WTC11 (cell line): ENCODE measurements around the gene CAV1. TPM values are rescaled to one million over a fixed set of nuclear protein-coding genes. Genes with fewer than 3 reads are reported as not detected.

ENCODE experiments used
- ATAC-seq: fragments of 200-7000 bp; cut with Tn5 transposase; 2 replicates; pipeline ENCODE4 v1.10.0; 2021; ENCODE audit warnings: mild to moderate bottlenecking, moderate library complexity
- CTCF ChIA-PET: fragments of 300-600 bp; sonication (Branson Sonifier 250); formaldehyde crosslinking; loops from one replicate; lab custom pipeline; 2021; ENCODE audit warnings: antibody characterized with exemption; lab: Charles Lee
- POLR2A ChIA-PET: fragments of 350-600 bp; sonication (Branson Sonifier 250); formaldehyde crosslinking; loops from one replicate; lab custom pipeline; 2021; ENCODE audit warnings: antibody characterized with exemption; lab: Charles Lee
- DNase-seq: peaks from one replicate; pipeline ENCODE4 v3.0.0; 2021; ENCODE audit warnings: low spot score
- H3K27ac Mint-ChIP-seq: 2 replicates; pipeline ENCODE4 v1.8.0; 2021; ENCODE audit warnings: mixed read lengths
- H3K27me3 Mint-ChIP-seq: 2 replicates; pipeline ENCODE4 v1.8.0; 2021; ENCODE audit warnings: low read depth, mild to moderate bottlenecking, moderate library complexity, mixed read lengths
- H3K36me3 Mint-ChIP-seq: 2 replicates; pipeline ENCODE4 v1.8.0; 2021; ENCODE audit warnings: mixed read lengths
- H3K4me1 Mint-ChIP-seq: 2 replicates; pipeline ENCODE4 v1.8.0; 2022; ENCODE audit warnings: mixed read lengths
- H3K4me3 Mint-ChIP-seq: 2 replicates; pipeline ENCODE4 v1.8.0; 2021; ENCODE audit warnings: mild to moderate bottlenecking, moderate library complexity, mixed read lengths
- H3K9me3 Mint-ChIP-seq: 2 replicates; pipeline ENCODE4 v1.8.0; 2021; ENCODE audit warnings: mixed read lengths
- CREB1 ChIP-seq: sonication (generic); formaldehyde crosslinking; IDR thresholded peaks from 2 replicates; pipeline ENCODE4 v1.8.0; 2023; ENCODE audit warnings: mild to moderate bottlenecking, missing genetic modification reagents
- FOXP1 ChIP-seq: sonication (generic); formaldehyde crosslinking; IDR thresholded peaks from 2 replicates; pipeline ENCODE4 v1.8.0; 2022; ENCODE audit warnings: missing genetic modification reagents, mild to moderate bottlenecking, moderate library complexity, borderline replicate concordance
- GRHL2 ChIP-seq: fragments of 250-450 bp; sonication (Bioruptor Pico); IDR thresholded peaks from 2 replicates; pipeline ENCODE4 v1.8.0; 2022; ENCODE audit warnings: mild to moderate bottlenecking, moderate library complexity; ENCODE audit not compliant: insufficient replicate concordance, severe bottlenecking
- GTF2I ChIP-seq: fragments of 250-450 bp; sonication (Bioruptor Pico); conservative IDR thresholded peaks from 2 replicates; pipeline ENCODE4 v1.4.0; 2021; ENCODE audit warnings: mild to moderate bottlenecking
- MXD4 ChIP-seq: fragments of 250-450 bp; sonication (Bioruptor Pico); IDR thresholded peaks from 2 replicates; pipeline ENCODE4 v1.8.0; 2021; ENCODE audit warnings: mild to moderate bottlenecking, moderate library complexity, borderline replicate concordance
- OVOL2 ChIP-seq: fragments of 250-450 bp; sonication (Bioruptor Pico); IDR thresholded peaks from 2 replicates; pipeline ENCODE4 v1.9.0; 2021; ENCODE audit warnings: mild to moderate bottlenecking, borderline replicate concordance
- SMAD4 ChIP-seq: sonication (generic); formaldehyde crosslinking; IDR thresholded peaks from 2 replicates; pipeline ENCODE4 v1.8.0; 2022; ENCODE audit warnings: mild to moderate bottlenecking, missing genetic modification reagents
- STAT6 ChIP-seq: sonication (generic); formaldehyde crosslinking; conservative IDR thresholded peaks from 2 replicates; pipeline ENCODE4 v1.8.1; 2023; ENCODE audit warnings: mild to moderate bottlenecking, low read depth, missing genetic modification reagents, moderate library complexity
- TP53 ChIP-seq: sonication (generic); formaldehyde crosslinking; IDR thresholded peaks from 2 replicates; pipeline ENCODE4 v1.8.1; 2023; ENCODE audit warnings: mild to moderate bottlenecking, missing genetic modification reagents
- ZMAT4 ChIP-seq: fragments of 250-450 bp; sonication (Bioruptor Pico); IDR thresholded peaks from 2 replicates; pipeline ENCODE4 v1.9.0; 2021; ENCODE audit warnings: mild to moderate bottlenecking
- ZNF121 ChIP-seq: sonication (generic); formaldehyde crosslinking; IDR thresholded peaks from 2 replicates; pipeline ENCODE4 v1.8.0; 2023; ENCODE audit warnings: missing genetic modification reagents
- ZNF219 ChIP-seq: sonication (generic); formaldehyde crosslinking; IDR thresholded peaks from 2 replicates; pipeline ENCODE4 v1.8.0; 2023; ENCODE audit warnings: missing genetic modification reagents, mild to moderate bottlenecking, borderline replicate concordance
- ZNF232 ChIP-seq: sonication (generic); formaldehyde crosslinking; IDR thresholded peaks from 2 replicates; pipeline ENCODE4 v1.8.0; 2022; ENCODE audit warnings: mild to moderate bottlenecking, missing genetic modification reagents
- ZNF263 ChIP-seq: sonication (generic); formaldehyde crosslinking; IDR thresholded peaks from 2 replicates; pipeline ENCODE4 v1.8.1; 2022; ENCODE audit warnings: low read depth, mild to moderate bottlenecking, moderate library complexity, missing genetic modification reagents
- ZNF423 ChIP-seq: fragments of 250-450 bp; sonication (Bioruptor Pico); IDR thresholded peaks from 2 replicates; pipeline ENCODE4 v2.1.2; 2022; ENCODE audit warnings: mild to moderate bottlenecking, moderate library complexity
- ZNF671 ChIP-seq: fragments of 250-450 bp; sonication (Bioruptor Pico); IDR thresholded peaks from 2 replicates; pipeline ENCODE4 v1.8.0; 2021; ENCODE audit warnings: mild to moderate bottlenecking
- total RNA-seq: library from RNA; stranded (reverse); gene quantifications from 3 replicates; pipeline ENCODE4 v1.2.3, GENCODE V29; 2021
- TF ChIP-seq, protein P1 (sequence below): sonication (generic); formaldehyde crosslinking; IDR thresholded peaks from 2 replicates; pipeline ENCODE4 v1.8.0; 2022; ENCODE audit warnings: mild to moderate bottlenecking, missing genetic modification reagents
- TF ChIP-seq, protein P2 (sequence below): sonication (generic); formaldehyde crosslinking; IDR thresholded peaks from 2 replicates; pipeline ENCODE4 v1.8.1; 2022; ENCODE audit warnings: mild to moderate bottlenecking, missing genetic modification reagents, moderate library complexity, borderline replicate concordance
- TF ChIP-seq, protein P3 (sequence below): sonication (generic); formaldehyde crosslinking; IDR thresholded peaks from 2 replicates; pipeline ENCODE4 v1.8.0; 2023; ENCODE audit warnings: missing genetic modification reagents
- TF ChIP-seq, protein P4 (sequence below): fragments of 250-450 bp; sonication (Bioruptor Pico); conservative IDR thresholded peaks from 2 replicates; pipeline ENCODE4 v1.9.0; 2021; ENCODE audit warnings: mild to moderate bottlenecking
- TF ChIP-seq, protein P5 (sequence below): sonication (generic); formaldehyde crosslinking; IDR thresholded peaks from 2 replicates; pipeline ENCODE4 v1.8.1; 2023; ENCODE audit warnings: mild to moderate bottlenecking, missing genetic modification reagents, borderline replicate concordance

The CAV1 gene
- total RNA-seq, 1 experiment from 2014 or later, result 19.7 TPM

- TF ChIP-seq ZNF219 (CRISPR knock-in tag) (no peak), CREB1 (CRISPR knock-in tag) (no peak)
- TF ChIP-seq, protein P1, sequence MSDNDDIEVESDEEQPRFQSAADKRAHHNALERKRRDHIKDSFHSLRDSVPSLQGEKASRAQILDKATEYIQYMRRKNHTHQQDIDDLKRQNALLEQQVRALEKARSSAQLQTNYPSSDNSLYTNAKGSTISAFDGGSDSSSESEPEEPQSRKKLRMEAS, result no peak
- TF ChIP-seq, all 79 proteins: peak for 0
Measured at GRCh38 chr7:116541951-116542350, 17.1 kb downstream of the CAV1 start (continued).

DNA sequence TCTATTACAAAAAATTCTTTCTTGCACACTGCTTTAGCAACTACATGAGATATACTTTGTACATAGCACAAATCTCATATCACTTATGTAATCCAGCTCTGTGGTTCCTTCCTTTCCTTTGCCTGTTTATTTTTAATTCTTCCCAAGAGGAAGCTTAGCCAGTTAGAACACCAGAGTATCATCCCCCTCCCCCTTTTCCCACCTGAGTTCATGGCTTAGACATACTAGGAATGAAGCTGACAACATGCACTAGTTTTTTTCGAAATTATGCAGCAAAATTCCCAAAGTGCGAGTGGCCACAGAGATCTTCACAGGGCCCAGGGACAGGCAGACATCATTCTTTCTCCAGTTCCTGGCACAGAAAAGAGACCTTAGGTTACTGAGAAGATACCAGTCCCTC, 17.8 kb downstream of the CAV1 start:
- no peak overlapping the region for H3K4me3 Mint-ChIP-seq
- CTCF ChIA-PET, result interaction anchor here (1.1 kb wide), 1 partner anchor 46 kb away, joined by 4 read pairs; no protein-coding TSS in a partner anchor
- peaks cover 6% of the 10 kb centered on the region for H3K36me3 Mint-ChIP-seq
- H3K9me3 Mint-ChIP-seq, result peaks cover 15% of the 10 kb centered on the region
- ATAC-seq, result no peak
- no peak overlapping the region for H3K27ac Mint-ChIP-seq
- POLR2A ChIA-PET, result no interaction called here
- no peaks in the 10 kb centered on the region for H3K4me1 Mint-ChIP-seq
- no peak for TF ChIP-seq ZMAT4
- TF ChIP-seq, protein P2, sequence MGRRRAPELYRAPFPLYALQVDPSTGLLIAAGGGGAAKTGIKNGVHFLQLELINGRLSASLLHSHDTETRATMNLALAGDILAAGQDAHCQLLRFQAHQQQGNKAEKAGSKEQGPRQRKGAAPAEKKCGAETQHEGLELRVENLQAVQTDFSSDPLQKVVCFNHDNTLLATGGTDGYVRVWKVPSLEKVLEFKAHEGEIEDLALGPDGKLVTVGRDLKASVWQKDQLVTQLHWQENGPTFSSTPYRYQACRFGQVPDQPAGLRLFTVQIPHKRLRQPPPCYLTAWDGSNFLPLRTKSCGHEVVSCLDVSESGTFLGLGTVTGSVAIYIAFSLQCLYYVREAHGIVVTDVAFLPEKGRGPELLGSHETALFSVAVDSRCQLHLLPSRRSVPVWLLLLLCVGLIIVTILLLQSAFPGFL, result no peak
- TF ChIP-seq, protein P3, sequence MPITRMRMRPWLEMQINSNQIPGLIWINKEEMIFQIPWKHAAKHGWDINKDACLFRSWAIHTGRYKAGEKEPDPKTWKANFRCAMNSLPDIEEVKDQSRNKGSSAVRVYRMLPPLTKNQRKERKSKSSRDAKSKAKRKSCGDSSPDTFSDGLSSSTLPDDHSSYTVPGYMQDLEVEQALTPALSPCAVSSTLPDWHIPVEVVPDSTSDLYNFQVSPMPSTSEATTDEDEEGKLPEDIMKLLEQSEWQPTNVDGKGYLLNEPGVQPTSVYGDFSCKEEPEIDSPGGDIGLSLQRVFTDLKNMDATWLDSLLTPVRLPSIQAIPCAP (CRISPR knock-in tag), result no peak
- TF ChIP-seq SMAD4 (CRISPR knock-in tag), result no peak
- no peak for TF ChIP-seq ZNF671 (CRISPR knock-in tag)
- no peak for TF ChIP-seq OVOL2 (CRISPR knock-in tag)
- TF ChIP-seq ZNF263, result no peak
- TF ChIP-seq ZNF232 (CRISPR knock-in tag), result no peak
- TF ChIP-seq GTF2I (CRISPR knock-in tag), result no peak
- TF ChIP-seq, protein P4, sequence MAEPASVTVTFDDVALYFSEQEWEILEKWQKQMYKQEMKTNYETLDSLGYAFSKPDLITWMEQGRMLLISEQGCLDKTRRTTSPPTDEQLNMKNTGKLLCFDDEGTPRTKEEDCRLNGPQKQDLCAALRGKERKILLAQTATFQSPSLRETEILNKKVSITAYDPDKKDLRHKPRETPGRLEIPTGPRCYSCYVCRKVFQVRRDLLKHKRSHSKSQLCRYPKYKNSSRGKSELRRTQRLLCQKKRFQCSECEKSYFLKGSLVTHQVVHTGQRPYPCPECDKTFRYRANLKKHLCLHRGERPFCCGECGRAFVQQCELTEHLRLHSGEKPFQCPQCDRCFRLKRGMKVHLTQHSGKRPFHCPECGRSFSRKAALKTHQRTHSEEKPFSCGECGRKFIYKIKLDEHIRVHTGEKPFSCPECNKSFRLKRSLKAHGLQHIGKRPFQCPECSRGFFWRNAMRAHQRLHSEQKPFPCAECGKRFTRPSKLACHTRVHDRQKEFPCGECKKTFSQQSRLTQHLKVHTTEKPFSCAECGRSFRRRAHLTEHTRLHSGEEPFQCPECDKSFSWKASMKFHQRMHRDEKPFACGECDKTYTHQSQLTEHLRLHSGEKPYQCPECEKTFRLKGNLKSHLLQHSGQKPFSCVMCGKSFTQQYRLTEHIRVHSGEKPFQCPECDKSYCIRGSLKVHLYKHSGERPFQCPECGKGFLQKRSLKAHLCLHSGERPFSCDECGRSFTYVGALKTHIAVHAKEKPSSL (CRISPR knock-in tag), result no peak
- TF ChIP-seq, protein P5, sequence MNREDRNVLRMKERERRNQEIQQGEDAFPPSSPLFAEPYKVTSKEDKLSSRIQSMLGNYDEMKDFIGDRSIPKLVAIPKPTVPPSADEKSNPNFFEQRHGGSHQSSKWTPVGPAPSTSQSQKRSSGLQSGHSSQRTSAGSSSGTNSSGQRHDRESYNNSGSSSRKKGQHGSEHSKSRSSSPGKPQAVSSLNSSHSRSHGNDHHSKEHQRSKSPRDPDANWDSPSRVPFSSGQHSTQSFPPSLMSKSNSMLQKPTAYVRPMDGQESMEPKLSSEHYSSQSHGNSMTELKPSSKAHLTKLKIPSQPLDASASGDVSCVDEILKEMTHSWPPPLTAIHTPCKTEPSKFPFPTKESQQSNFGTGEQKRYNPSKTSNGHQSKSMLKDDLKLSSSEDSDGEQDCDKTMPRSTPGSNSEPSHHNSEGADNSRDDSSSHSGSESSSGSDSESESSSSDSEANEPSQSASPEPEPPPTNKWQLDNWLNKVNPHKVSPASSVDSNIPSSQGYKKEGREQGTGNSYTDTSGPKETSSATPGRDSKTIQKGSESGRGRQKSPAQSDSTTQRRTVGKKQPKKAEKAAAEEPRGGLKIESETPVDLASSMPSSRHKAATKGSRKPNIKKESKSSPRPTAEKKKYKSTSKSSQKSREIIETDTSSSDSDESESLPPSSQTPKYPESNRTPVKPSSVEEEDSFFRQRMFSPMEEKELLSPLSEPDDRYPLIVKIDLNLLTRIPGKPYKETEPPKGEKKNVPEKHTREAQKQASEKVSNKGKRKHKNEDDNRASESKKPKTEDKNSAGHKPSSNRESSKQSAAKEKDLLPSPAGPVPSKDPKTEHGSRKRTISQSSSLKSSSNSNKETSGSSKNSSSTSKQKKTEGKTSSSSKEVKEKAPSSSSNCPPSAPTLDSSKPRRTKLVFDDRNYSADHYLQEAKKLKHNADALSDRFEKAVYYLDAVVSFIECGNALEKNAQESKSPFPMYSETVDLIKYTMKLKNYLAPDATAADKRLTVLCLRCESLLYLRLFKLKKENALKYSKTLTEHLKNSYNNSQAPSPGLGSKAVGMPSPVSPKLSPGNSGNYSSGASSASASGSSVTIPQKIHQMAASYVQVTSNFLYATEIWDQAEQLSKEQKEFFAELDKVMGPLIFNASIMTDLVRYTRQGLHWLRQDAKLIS (CRISPR knock-in tag), result no peak
- no peak for TF ChIP-seq ZNF423
- TF ChIP-seq, all 79 proteins: peak for 0
- no peak for DNase-seq
- H3K27me3 Mint-ChIP-seq, result no peaks in the 10 kb centered on the region

DNA sequence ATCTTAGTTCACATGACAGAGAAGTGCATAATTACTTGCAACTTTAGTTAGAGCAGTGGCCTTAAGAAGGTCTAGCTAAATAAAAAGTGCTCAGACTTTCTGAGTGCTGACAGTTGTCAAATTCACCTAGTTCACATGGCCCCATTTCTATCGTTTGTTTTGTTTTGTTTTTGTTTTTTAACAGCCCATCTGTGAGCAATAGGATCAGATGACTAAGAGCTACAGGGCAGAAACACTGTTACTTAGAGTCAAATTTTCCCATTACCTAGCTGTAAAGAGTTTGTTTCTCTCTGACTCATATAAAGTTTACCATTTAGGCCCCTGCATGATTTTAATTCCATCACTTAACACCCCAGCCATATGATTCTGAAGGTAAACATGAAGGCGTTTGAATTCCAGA, 18.8 kb downstream of the CAV1 start:
- Mint-ChIP-seq H3K27me3 (no peaks in the 10 kb centered on the region), H3K27ac (no peak overlapping the region), H3K4me1 (no peaks in the 10 kb centered on the region), H3K9me3 (peaks cover 4% of the 10 kb centered on the region), H3K36me3 (peaks cover 4% of the 10 kb centered on the region), H3K4me3 (no peak overlapping the region)
- DNase-seq (no peak), ATAC-seq (no peak)
- ChIA-PET CTCF (interaction anchor here (0.7 kb wide), 1 partner anchor 17 kb away, joined by 3 read pairs; no protein-coding TSS in a partner anchor), POLR2A (no interaction called here)
- TF ChIP-seq GRHL2 (CRISPR knock-in tag), result no peak
- TF ChIP-seq, protein P2, result no peak
- TF ChIP-seq FOXP1 (CRISPR knock-in tag), result no peak
- TF ChIP-seq STAT6 (CRISPR knock-in tag), result no peak
- TF ChIP-seq ZNF121 (CRISPR knock-in tag), result no peak
- no peak for TF ChIP-seq MXD4 (CRISPR knock-in tag)
- no peak for TF ChIP-seq TP53
